Measurements from ENCODE around the gene CCDC157.
"Not testable (repeated sequence)": the region's sequence is repeated elsewhere in the genome, so short reads cannot be mapped to it uniquely, and the experiment has no call there.

Gene CCDC157

GRCh38 chr22:30325724-30326254, 31.0 kb upstream of the CCDC157 start:
- DNase-seq (ENCODE audit: low read depth in 4 of 4, low spot score in 1 of 4): no peak

- DNase-seq (ENCODE audit: low read depth in 4 of 4, low spot score in 1 of 4): no peak
These were observed 30.5 kb upstream of the CCDC157 start for GRCh38 chr22:30326255-30326705.

- peak; percentile 81 to 94 (median 88) for DNase-seq (ENCODE audit: low read depth in 4 of 4, low spot score in 1 of 4)
These were observed 30.0 kb upstream of the CCDC157 start, which contains the start of gene TBC1D10A for GRCh38 chr22:30326706-30327362. Gene TBC1D10A (minus strand): TSS chr22:30326941. CDS start chr22:30326881, 60 bp downstream.

GRCh38 chr22:30327864-30328345, 28.9 kb upstream of the CCDC157 start:
- DNase-seq (ENCODE audit: low read depth in 4 of 4, low spot score in 1 of 4): no peak

GRCh38 chr22:30328466-30329049, 28.2 kb upstream of the CCDC157 start:
- no peak for DNase-seq (ENCODE audit: low read depth in 4 of 4, low spot score in 1 of 4)

- DNase-seq (ENCODE audit: low read depth in 4 of 4, low spot score in 1 of 4): no peak
These were observed 24.3 kb upstream of the CCDC157 start for GRCh38 chr22:30332551-30332950.

GRCh38 chr22:30332994-30333706, 23.7 kb upstream of the CCDC157 start:
- no peak for DNase-seq (ENCODE audit: low read depth in 4 of 4, low spot score in 1 of 4)

- DNase-seq (ENCODE audit: low read depth in 4 of 4, low spot score in 1 of 4): no peak
These were observed 23.1 kb upstream of the CCDC157 start for GRCh38 chr22:30333707-30334087.

GRCh38 chr22:30334646-30335045, 22.2 kb upstream of the CCDC157 start:
- DNase-seq (ENCODE audit: low read depth in 4 of 4, low spot score in 1 of 4): no peak

- no peak for DNase-seq (ENCODE audit: low read depth in 4 of 4, low spot score in 1 of 4)
These were observed 21.6 kb upstream of the CCDC157 start for GRCh38 chr22:30335236-30335635.

- no peak for DNase-seq (ENCODE audit: low read depth in 4 of 4, low spot score in 1 of 4)
These were observed 19.9 kb upstream of the CCDC157 start for GRCh38 chr22:30336752-30337460.

- DNase-seq (ENCODE audit: low read depth in 4 of 4, low spot score in 1 of 4): no peak
These were observed 19.4 kb upstream of the CCDC157 start for GRCh38 chr22:30337461-30337778.

GRCh38 chr22:30338341-30338740, 18.5 kb upstream of the CCDC157 start:
- not testable (repeated sequence) for DNase-seq (ENCODE audit: low read depth in 4 of 4, low spot score in 1 of 4)

GRCh38 chr22:30338802-30339201, 18.0 kb upstream of the CCDC157 start:
- DNase-seq (ENCODE audit: low read depth in 4 of 4, low spot score in 1 of 4): no peak

- DNase-seq (ENCODE audit: low read depth in 4 of 4, low spot score in 1 of 4): no peak
These were observed 15.7 kb upstream of the CCDC157 start for GRCh38 chr22:30340911-30341685.

GRCh38 chr22:30344447-30345200, 12.2 kb upstream of the CCDC157 start:
- peak in 1 of 4 experiments; percentile 23 for DNase-seq (ENCODE audit: low read depth in 4 of 4, low spot score in 1 of 4)

- DNase-seq (ENCODE audit: low read depth in 4 of 4, low spot score in 1 of 4): no peak
These were observed 9.4 kb upstream of the CCDC157 start for GRCh38 chr22:30347255-30347892.

- no peak for DNase-seq (ENCODE audit: low read depth in 4 of 4, low spot score in 1 of 4)
These were observed 8.4 kb upstream of the CCDC157 start for GRCh38 chr22:30348404-30348803.

GRCh38 chr22:30348809-30349208, 8.0 kb upstream of the CCDC157 start:
- no peak for DNase-seq (ENCODE audit: low read depth in 4 of 4, low spot score in 1 of 4)
